Epithelial cell of proximal tubule (primary cell): ENCODE results near the gene DDX39A. TPM values are rescaled to one million over a fixed set of nuclear protein-coding genes. Genes with fewer than 3 reads are reported as not detected.
"Not testable (repeated sequence)": the region's sequence is repeated elsewhere in the genome, so short reads cannot be mapped to it uniquely, and the experiment has no call there.

Source experiments
- DNase-seq: peaks from one replicate; pipeline ENCODE4 v3.0.0-alpha.2; 2011; ENCODE audit warnings: low read depth
- H3K4me3 ChIP-seq: 2 replicates; pipeline ENCODE4 v1.5.1; 2011; ENCODE audit warnings: low read depth, mild to moderate bottlenecking, low read length
- CTCF ChIP-seq: conservative IDR thresholded peaks from 2 replicates; pipeline ENCODE4 v1.5.1; 2012; ENCODE audit warnings: low read depth, mild to moderate bottlenecking, low read length
- total RNA-seq: library from RNA; depleted of rRNA; stranded (reverse); fragments of >200 nt; gene quantifications from 2 replicates; pipeline ENCODE4 v1.2.3, GENCODE V29; 2015

DDX39A gene
- total RNA-seq, 1 donor from 2014 or later, result 113 TPM

DNA sequence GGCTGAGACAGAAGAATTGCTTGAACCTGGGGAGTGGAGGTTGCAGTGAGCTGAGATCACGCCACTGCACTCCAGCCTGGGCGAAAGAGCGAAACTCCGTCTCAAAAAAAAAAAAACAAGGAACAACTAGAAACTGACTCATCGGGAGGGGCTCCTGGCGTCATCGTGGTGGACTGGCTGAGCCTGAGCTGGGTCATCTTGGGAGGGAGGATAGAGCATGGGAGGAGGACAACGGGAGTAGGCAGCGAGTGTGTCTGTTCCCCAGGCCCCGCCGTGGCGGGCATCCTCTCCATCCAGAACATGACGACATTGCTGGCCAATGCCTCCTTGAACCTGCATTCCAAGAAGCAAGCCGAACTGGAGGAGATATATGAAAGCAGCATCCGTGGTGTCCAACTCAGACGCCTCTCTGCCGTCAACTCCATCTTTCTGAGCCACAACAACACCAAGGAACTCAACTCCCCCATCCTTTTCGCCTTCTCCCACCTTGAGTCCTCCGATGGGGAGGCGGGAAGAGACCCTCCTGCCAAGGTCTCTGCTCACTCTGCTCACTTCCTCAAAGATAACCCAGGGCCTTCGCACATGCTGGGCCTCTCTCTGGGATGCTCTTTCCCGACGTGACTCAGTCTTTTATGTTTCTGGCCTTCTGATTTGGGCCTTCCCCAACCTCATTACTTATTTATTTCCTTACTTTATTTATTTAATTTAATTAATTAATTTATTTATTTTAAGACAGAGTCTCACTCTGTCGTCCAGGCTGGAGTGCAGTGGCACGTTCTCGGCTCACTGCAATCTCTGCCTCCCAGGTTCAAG, 16.6 kb downstream of the DDX39A start:
- H3K4me3 ChIP-seq, result no peak overlapping the region
- no peak for TF ChIP-seq CTCF
- no peak for DNase-seq

DNA sequence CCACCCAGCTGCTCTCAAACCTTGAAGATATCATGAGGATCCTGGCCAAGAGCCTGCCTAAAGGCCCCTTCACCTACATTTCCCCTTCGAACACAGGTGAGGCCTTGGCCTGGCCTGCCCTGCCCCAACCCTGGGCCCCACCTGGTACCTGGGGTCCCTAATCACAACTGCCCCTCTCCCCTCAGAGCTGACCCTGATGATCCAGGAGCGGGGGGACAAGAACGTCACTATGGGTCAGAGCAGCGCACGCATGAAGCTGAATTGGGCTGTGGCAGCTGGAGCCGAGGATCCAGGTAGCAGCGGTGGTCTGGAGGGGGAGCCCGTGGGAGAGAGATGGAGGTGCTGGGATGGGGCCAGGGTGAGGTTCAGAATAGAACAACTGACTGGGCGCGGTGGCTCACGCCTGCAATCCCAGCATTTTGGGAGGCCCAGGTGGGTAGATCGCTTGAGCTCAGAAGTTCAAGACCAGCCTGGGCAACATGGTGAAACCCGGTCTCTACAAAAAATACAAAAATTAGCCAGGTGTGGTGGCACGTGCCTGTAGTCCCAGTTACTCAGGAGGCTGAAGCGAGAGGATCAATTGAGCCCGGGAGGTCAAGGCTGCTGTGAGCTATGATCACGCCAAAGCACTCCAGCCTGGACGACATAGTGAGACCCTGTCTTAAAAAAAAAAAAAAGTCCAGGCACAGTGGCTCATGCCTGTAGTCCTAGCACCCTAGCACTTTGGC, 17.5 kb downstream of the DDX39A start:
- DNase-seq, result no peak
- TF ChIP-seq CTCF, result no peak
- no peak overlapping the region for H3K4me3 ChIP-seq

DNA sequence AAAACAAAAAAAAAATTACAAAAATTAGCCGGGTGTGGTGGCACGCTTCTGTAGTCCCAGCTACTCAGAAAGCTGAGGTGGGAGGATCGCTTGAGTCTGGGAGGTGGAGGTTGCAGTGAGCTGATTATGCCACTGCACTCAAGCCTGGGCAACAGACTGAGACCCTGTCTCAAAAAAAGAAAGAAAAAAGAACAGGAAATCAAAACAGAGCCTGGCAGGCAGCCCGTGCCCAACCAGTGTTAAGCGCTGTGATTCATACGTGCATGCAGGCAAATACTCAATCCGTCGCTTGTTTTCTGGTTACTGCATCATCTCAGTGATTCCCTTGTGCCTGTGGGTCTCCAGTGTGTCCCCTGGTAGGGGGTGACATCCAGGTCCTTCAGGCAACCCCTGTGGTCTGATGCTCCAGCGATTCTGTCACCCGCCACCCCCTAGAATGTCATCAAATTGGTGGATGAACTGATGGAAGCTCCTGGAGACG, 18.1 kb downstream of the DDX39A start:
- H3K4me3 ChIP-seq, result no peak overlapping the region
- DNase-seq, result no peak
- TF ChIP-seq CTCF, result no peak

DNA sequence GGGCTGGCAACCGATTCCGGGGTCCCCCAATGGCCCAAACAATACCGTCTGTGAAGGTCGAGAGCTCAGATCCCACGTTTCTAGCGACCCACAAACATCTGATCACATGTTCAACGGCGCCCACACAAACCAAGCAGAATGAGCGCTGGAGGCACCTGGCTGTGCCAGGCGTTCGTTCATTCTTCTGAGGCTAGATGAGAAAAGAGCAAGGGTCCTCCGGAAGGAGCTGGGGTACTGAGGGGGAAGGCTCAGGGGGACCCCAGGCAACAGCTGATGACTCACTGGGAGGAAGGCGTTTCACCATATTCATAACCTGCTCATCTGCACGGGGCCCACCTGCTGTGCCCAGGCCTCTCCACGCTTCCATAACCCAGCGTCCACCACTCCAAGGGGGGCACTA, 22.0 kb downstream of the DDX39A start:
- DNase-seq, result not testable (repeated sequence)

DNA sequence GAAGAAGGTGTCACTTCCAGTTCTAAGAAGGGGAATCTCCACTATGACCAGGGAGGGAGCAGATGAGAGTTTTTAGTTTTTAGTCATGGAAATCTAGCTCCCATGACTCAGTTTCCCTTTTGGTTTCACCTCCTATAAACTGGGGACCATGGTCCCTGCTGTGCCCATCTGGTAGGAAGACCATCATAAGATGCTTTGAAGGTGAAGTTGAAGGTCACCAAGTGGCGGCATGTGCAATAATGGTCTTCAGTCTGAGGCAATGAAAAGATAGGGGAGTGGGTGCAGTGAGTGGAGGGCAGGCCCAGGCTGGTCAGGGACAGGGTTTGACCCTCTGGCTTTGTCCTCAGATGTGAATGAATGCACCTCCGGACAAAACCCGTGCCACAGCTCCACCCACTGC, 22.4 kb downstream of the DDX39A start:
- not testable (repeated sequence) for DNase-seq, H3K4me3 ChIP-seq

More for the DNA sequence above, 22.0 kb downstream of the DDX39A start:
- H3K4me3 ChIP-seq, result not testable (repeated sequence)

- no peak for TF ChIP-seq CTCF
- H3K4me3 ChIP-seq, result no peak overlapping the region
- no peak for DNase-seq
Observed at GRCh38 chr19:14395710-14396336, 23.3 kb downstream of the DDX39A start.

- H3K4me3 ChIP-seq, result no peak overlapping the region
- no peak for TF ChIP-seq CTCF
- DNase-seq, result no peak
Observed at GRCh38 chr19:14395262-14395661, 23.9 kb downstream of the DDX39A start.

- no peak for DNase-seq
- no peak overlapping the region for H3K4me3 ChIP-seq
- no peak for TF ChIP-seq CTCF
Observed at GRCh38 chr19:14394167-14394566, 25.0 kb downstream of the DDX39A start.
